HepG2 (cell line): ENCODE results near the gene AKTIP. TPM values are rescaled to one million over a fixed set of nuclear protein-coding genes. Genes with fewer than 3 reads are reported as not detected.
A peak's percentile ranks its signal among the peaks of the same experiment; 100 is the strongest.

ENCODE experiments used
- AGO2 ChIP-seq: fragments of 200-400 bp; formaldehyde crosslinking; optimal IDR thresholded peaks from 2 replicates; pipeline ENCODE3; 2017; ENCODE audit warnings: mild to moderate bottlenecking, low read depth, low read length, moderate library complexity
- ARNTL ChIP-seq: sonication (generic); formaldehyde crosslinking; IDR thresholded peaks from 2 replicates; pipeline ENCODE4 v1.4.0; 2020; ENCODE audit warnings: mild to moderate bottlenecking, missing genetic modification reagents
- CEBPB ChIP-seq: IDR thresholded peaks from 2 replicates; pipeline ENCODE4 v1.6.1; 2011; ENCODE audit warnings: low read depth, low read length, improper control_type of control experiment, borderline replicate concordance
- CEBPG ChIP-seq: IDR thresholded peaks from 2 replicates; pipeline ENCODE4 v1.6.1; 2016
- GFI1 ChIP-seq: sonication (generic); formaldehyde crosslinking; IDR thresholded peaks from 2 replicates; pipeline ENCODE4 v1.5.0; 2020; ENCODE audit warnings: missing genetic modification reagents, mild to moderate bottlenecking, borderline replicate concordance
- HBP1 ChIP-seq: IDR thresholded peaks from 2 replicates; pipeline ENCODE4 v1.6.1; 2016; ENCODE audit warnings: low read depth, control low read depth
- HOXA7 ChIP-seq: sonication (generic); formaldehyde crosslinking; IDR thresholded peaks from 2 replicates; pipeline ENCODE4 v1.8.1; 2022; ENCODE audit warnings: mild to moderate bottlenecking, missing genetic modification reagents, moderate library complexity
- JDP2 ChIP-seq: sonication (generic); formaldehyde crosslinking; IDR thresholded peaks from 2 replicates; pipeline ENCODE4 v1.8.1; 2022; ENCODE audit warnings: missing genetic modification reagents, borderline replicate concordance
- MEIS1 ChIP-seq: sonication (generic); formaldehyde crosslinking; IDR thresholded peaks from 2 replicates; pipeline ENCODE4 v1.9.0; 2021; ENCODE audit warnings: mild to moderate bottlenecking, missing genetic modification reagents, moderate library complexity, borderline replicate concordance
- NAIF1 ChIP-seq: sonication (generic); formaldehyde crosslinking; IDR thresholded peaks from 2 replicates; pipeline ENCODE4 v1.5.0; 2020; ENCODE audit warnings: mild to moderate bottlenecking, missing genetic modification reagents, borderline replicate concordance
- RFXAP ChIP-seq: sonication (generic); formaldehyde crosslinking; IDR thresholded peaks from 2 replicates; pipeline ENCODE4 v1.4.0; 2020; ENCODE audit warnings: missing genetic modification reagents, borderline replicate concordance
- SIX4 ChIP-seq: sonication (generic); formaldehyde crosslinking; IDR thresholded peaks from 2 replicates; pipeline ENCODE4 v1.4.0; 2020; ENCODE audit warnings: missing genetic modification reagents
- SMAD3 ChIP-seq: sonication (generic); formaldehyde crosslinking; IDR thresholded peaks from 2 replicates; pipeline ENCODE4 v1.4.0; 2020; ENCODE audit warnings: missing genetic modification reagents
- SRSF4 ChIP-seq: fragments of 200-400 bp; formaldehyde crosslinking; IDR thresholded peaks from one replicate; pipeline ENCODE4 v1.6.1; 2018; ENCODE audit warnings: mild to moderate bottlenecking, low read depth, low read length, moderate library complexity; ENCODE audit not compliant: poor library complexity, severe bottlenecking
- STAT5B ChIP-seq: sonication (generic); formaldehyde crosslinking; IDR thresholded peaks from 2 replicates; pipeline ENCODE4 v1.4.0; 2020; ENCODE audit warnings: missing genetic modification reagents
- SYNCRIP ChIP-seq: fragments of 200-400 bp; formaldehyde crosslinking; IDR thresholded peaks from 2 replicates; pipeline ENCODE4 v1.6.1; 2018; ENCODE audit warnings: mild to moderate bottlenecking, low read depth, low read length; ENCODE audit not compliant: insufficient read depth
- TARDBP ChIP-seq: sonication (generic); formaldehyde crosslinking; IDR thresholded peaks from 2 replicates; pipeline ENCODE4 v1.8.0; 2022; ENCODE audit warnings: mild to moderate bottlenecking, missing genetic modification reagents
- TMF1 ChIP-seq: sonication (generic); formaldehyde crosslinking; IDR thresholded peaks from 2 replicates; pipeline ENCODE4 v1.8.1; 2022; ENCODE audit warnings: low read depth, missing genetic modification reagents
- ZBTB25 ChIP-seq: IDR thresholded peaks from 2 replicates; pipeline ENCODE4 v1.6.1; 2018; ENCODE audit warnings: missing genetic modification reagents
- ZMYM2 ChIP-seq: sonication (generic); formaldehyde crosslinking; IDR thresholded peaks from 2 replicates; pipeline ENCODE4 v1.8.0; 2022; ENCODE audit warnings: mild to moderate bottlenecking, missing genetic modification reagents
- ZNF501 ChIP-seq: sonication (generic); formaldehyde crosslinking; IDR thresholded peaks from 2 replicates; pipeline ENCODE4 v1.5.1; 2020; ENCODE audit warnings: mild to moderate bottlenecking, moderate library complexity, missing genetic modification reagents
- ZNF510 ChIP-seq: sonication (generic); formaldehyde crosslinking; IDR thresholded peaks from 2 replicates; pipeline ENCODE4 v1.4.0; 2020; ENCODE audit warnings: low read depth, mild to moderate bottlenecking, missing genetic modification reagents
- ZNF513 ChIP-seq: sonication (generic); formaldehyde crosslinking; conservative IDR thresholded peaks from 2 replicates; pipeline ENCODE4 v1.5.0; 2020; ENCODE audit warnings: missing genetic modification reagents
- ZNF615 ChIP-seq: sonication (generic); formaldehyde crosslinking; IDR thresholded peaks from 2 replicates; pipeline ENCODE4 v1.5.0; 2020; ENCODE audit warnings: mild to moderate bottlenecking, missing genetic modification reagents, borderline replicate concordance
- ZNF773 ChIP-seq: sonication (generic); formaldehyde crosslinking; IDR thresholded peaks from 2 replicates; pipeline ENCODE4 v1.4.0; 2020; ENCODE audit warnings: missing genetic modification reagents, borderline replicate concordance
- ZNF776 ChIP-seq: sonication (generic); formaldehyde crosslinking; IDR thresholded peaks from 2 replicates; pipeline ENCODE4 v1.4.0; 2020; ENCODE audit warnings: mild to moderate bottlenecking, missing genetic modification reagents
- ZNF781 ChIP-seq: sonication (generic); formaldehyde crosslinking; IDR thresholded peaks from 2 replicates; pipeline ENCODE4 v1.5.1; 2020; ENCODE audit warnings: borderline replicate concordance, mild to moderate bottlenecking, missing genetic modification reagents; ENCODE audit errors: not compliant biosample characterization
- ZNF879 ChIP-seq: sonication (generic); formaldehyde crosslinking; IDR thresholded peaks from 2 replicates; pipeline ENCODE4 v1.8.1; 2023; ENCODE audit warnings: missing genetic modification reagents
- polyA plus RNA-seq, 8 experiments: library from polyadenylated mRNA; depleted of rRNA in 3 of 8; stranded (reverse) in 7 of 8; unstranded in 1 of 8; fragments of >200 nt; fragmentation: Illumina TruSeq in 4 of 8; extraction: Trizol in 4 of 8; gene quantifications; 2 replicates each; pipeline versions ENCODE4 v1.2.1 to v1.2.3, GENCODE V29; 2011 to 2016; ENCODE audit warnings: low read depth in 4 of 8, missing spikeins in 1 of 8, mixed read lengths in 1 of 8; ENCODE audit not compliant: insufficient read depth in 1 of 8
- total RNA-seq, 5 experiments: library from RNA; depleted of rRNA; stranded (reverse); fragments of >200 nt; fragmentation: Illumina TruSeq; extraction: Trizol; gene quantifications; 2 replicates each; pipeline ENCODE4 v1.2.3, GENCODE V29; 2016; ENCODE audit warnings: low read depth in 1 of 5

AKTIP gene
- total and polyA plus RNA-seq, 2 of the 13 experiments (the other 11 are each of a cell fraction or from before 2014, with no cell fraction given) = 28.8 to 49.0 TPM

GRCh38 chr16:53503270-53503923 lies 388 bp upstream of the AKTIP start (continued):
- TF ChIP-seq ZBTB25 (CRISPR knock-in tag) = peak; percentile 77; the same call in 1 of the 2 replicates
- TF ChIP-seq MEIS1 (CRISPR knock-in tag) = peak; percentile 98; the same call in 1 of the 2 replicates
- TF ChIP-seq HOXA7 (CRISPR knock-in tag) = no peak
- peak; percentile 80; the same call in 1 of the 2 replicates for TF ChIP-seq GFI1
- TF ChIP-seq AGO2 = no peak
- TF ChIP-seq STAT5B (CRISPR knock-in tag) = 0 out of 2 replicates have a peak, but pooled peaks have one; percentile 68
- TF ChIP-seq ZNF501 (CRISPR knock-in tag) = no peak
- TF ChIP-seq ZNF776 (CRISPR knock-in tag) = peak; percentile 80; the same call in 1 of the 2 replicates
- TF ChIP-seq ZNF513 = 0 out of 2 replicates have a peak, but pooled peaks have one; percentile 66
- TF ChIP-seq HBP1 (CRISPR knock-in tag) = no peak
- no peak; the same call in 1 of the 2 replicates for TF ChIP-seq JDP2 (CRISPR knock-in tag)
- TF ChIP-seq RFXAP (CRISPR knock-in tag) = peak; percentile 38; the same call in 1 of the 2 replicates
- peak; percentile 49; the same call in 1 of the 2 replicates for TF ChIP-seq ZNF879 (CRISPR knock-in tag)
- TF ChIP-seq SYNCRIP = no peak
- no peak for TF ChIP-seq ZNF773 (CRISPR knock-in tag)
- TF ChIP-seq SRSF4 = no peak
- peak; percentile 78; the same call in 1 of the 2 replicates for TF ChIP-seq ZMYM2 (CRISPR knock-in tag)
- peak; percentile 89 for TF ChIP-seq SMAD3 (CRISPR knock-in tag)
- TF ChIP-seq ARNTL (CRISPR knock-in tag) = no peak
- peak; percentile 68 for TF ChIP-seq ZNF781
- TF ChIP-seq TMF1 = peak; percentile 10; the same call in 1 of the 2 replicates
- TF ChIP-seq NAIF1 (CRISPR knock-in tag) = peak; percentile 90
- peak; percentile 91; the same call in 1 of the 2 replicates for TF ChIP-seq ZNF510 (CRISPR knock-in tag)
- TF ChIP-seq TARDBP (CRISPR knock-in tag) = peak; percentile 60; the same call in 1 of the 2 replicates
- no peak for TF ChIP-seq ZNF615 (CRISPR knock-in tag)
- no peak for TF ChIP-seq SIX4 (CRISPR knock-in tag)
- peak; percentile 95 for TF ChIP-seq CEBPG (CRISPR knock-in tag)
- peak; percentile 97 for TF ChIP-seq CEBPB
